Naive B cell (primary cell): ENCODE data around the gene CLEC11A. TPM values are rescaled to one million over a fixed set of nuclear protein-coding genes. Genes with fewer than 3 reads are reported as not detected.

Experiments
- ATAC-seq, 2 donors: fragments of 150-1000 bp; cut with Tn5 transposase; 2 replicates each; pipeline ENCODE4 v1.10.0; 2021; ENCODE audit warnings: low read depth in 2 of 2, mild to moderate bottlenecking in 2 of 2, moderate library complexity in 2 of 2
- DNase-seq: peaks from one replicate; pipeline ENCODE4 v3.0.0; 2022
- H3K27ac Mint-ChIP-seq, 6 donors: one replicate each; pipeline ENCODE4 v1.8.0; 2020 to 2022; ENCODE audit warnings: mild to moderate bottlenecking in 6 of 6, mixed read lengths in 6 of 6, moderate library complexity in 5 of 6, inconsistent platforms in 2 of 6
- H3K27me3 Mint-ChIP-seq, 3 donors: one replicate each; pipeline ENCODE4 v1.8.0; 2021 to 2022; ENCODE audit warnings: mixed read lengths in 3 of 3, mild to moderate bottlenecking in 1 of 3
- H3K36me3 Mint-ChIP-seq, 2 donors: one replicate each; pipeline ENCODE4 v1.8.0; 2020 to 2022; ENCODE audit warnings: mixed read lengths in 2 of 2, inconsistent platforms in 1 of 2, mild to moderate bottlenecking in 1 of 2
- H3K4me1 Mint-ChIP-seq, 3 donors: one replicate each; pipeline ENCODE4 v1.8.0; 2020 to 2022; ENCODE audit warnings: mixed read lengths in 3 of 3, inconsistent platforms in 1 of 3, mild to moderate bottlenecking in 1 of 3, moderate library complexity in 1 of 3
- H3K4me3 Mint-ChIP-seq, 8 donors: one replicate each; pipeline ENCODE4 v1.8.0; 2020 to 2022; ENCODE audit warnings: mild to moderate bottlenecking in 8 of 8, mixed read lengths in 8 of 8, moderate library complexity in 8 of 8, inconsistent platforms in 2 of 8
- H3K9me3 Mint-ChIP-seq, 7 donors: one replicate each; pipeline ENCODE4 v1.8.0; 2020 to 2022; ENCODE audit warnings: mixed read lengths in 7 of 7, mild to moderate bottlenecking in 5 of 7, inconsistent platforms in 2 of 7, moderate library complexity in 1 of 7
- polyA plus RNA-seq, 6 donors: library from polyadenylated mRNA; unstranded; fragments of 300-500 nt; fragmentation: Illumina TruSeq; gene quantifications; one replicate each; pipeline ENCODE4 v1.2.3, GENCODE V29; 2021; ENCODE audit warnings: low read depth in 6 of 6

CLEC11A gene
- polyA plus RNA-seq, 6 donors from 2014 or later: 0.49 to 1.1 (median 0.69) TPM

GRCh38 chr19:50711196-50711595 is 12.0 kb upstream of the CLEC11A start:
- Mint-ChIP-seq H3K9me3 (peaks cover 0 to 3% (median 0%) of the 10 kb centered on the region in 7 donors), H3K4me3 (no peak overlapping the region), H3K27ac (no peak overlapping the region), H3K27me3 (peaks cover 14 to 66% (median 51%) of the 10 kb centered on the region in 3 donors), H3K4me1 (peaks cover 0 to 6% (median 5%) of the 10 kb centered on the region in 3 donors), H3K36me3 (no peaks in the 10 kb centered on the region)
- DNase-seq (no peak), ATAC-seq (no peak)

GRCh38 chr19:50711805-50712204 is 11.4 kb upstream of the CLEC11A start:
- no peak overlapping the region for H3K27ac Mint-ChIP-seq
- H3K9me3 Mint-ChIP-seq: peaks cover 0 to 2% (median 0%) of the 10 kb centered on the region in 7 donors
- peaks cover 10 to 69% (median 55%) of the 10 kb centered on the region in 3 donors for H3K27me3 Mint-ChIP-seq
- no peak overlapping the region for H3K4me3 Mint-ChIP-seq
- H3K36me3 Mint-ChIP-seq: no peaks in the 10 kb centered on the region
- H3K4me1 Mint-ChIP-seq: peaks cover 0 to 6% (median 5%) of the 10 kb centered on the region in 3 donors
- DNase-seq (no peak), ATAC-seq (no peak)

- Mint-ChIP-seq H3K36me3 (no peaks in the 10 kb centered on the region), H3K27ac (no peak overlapping the region), H3K9me3 (peaks cover 0 to 2% (median 0%) of the 10 kb centered on the region in 7 donors), H3K4me1 (peaks cover 9 to 14% (median 12%) of the 10 kb centered on the region in 3 donors), H3K27me3 (peaks cover 18 to 68% (median 64%) of the 10 kb centered on the region in 3 donors), H3K4me3 (peak overlapping the region in 1 of 8 donors; percentile 60)
- ATAC-seq (no peak), DNase-seq (no peak)
These were observed 10.3 kb upstream of the CLEC11A start for GRCh38 chr19:50712833-50713232.

- H3K27ac Mint-ChIP-seq: peak overlapping the region in 2 of 6 donors; percentile 29 to 92
- DNase-seq: no peak
- peak overlapping the region in 1 of 8 donors; percentile 59 for H3K4me3 Mint-ChIP-seq
These were observed 9.5 kb upstream of the CLEC11A start for GRCh38 chr19:50713556-50714236.

GRCh38 chr19:50716178-50717025 is 6.8 kb upstream of the CLEC11A start:
- H3K27ac Mint-ChIP-seq: no peak overlapping the region
- H3K27me3 Mint-ChIP-seq: peaks cover 19 to 80% (median 75%) of the 10 kb centered on the region in 3 donors
- H3K4me1 Mint-ChIP-seq: peaks cover 24 to 25% (median 24%) of the 10 kb centered on the region in 3 donors
- peaks cover 0 to 9% of the 10 kb centered on the region in 2 donors for H3K36me3 Mint-ChIP-seq
- DNase-seq (no peak), ATAC-seq (no peak)
- H3K4me3 Mint-ChIP-seq: peak overlapping the region in 1 of 8 donors; percentile 1
- peaks cover 0 to 7% (median 0%) of the 10 kb centered on the region in 7 donors for H3K9me3 Mint-ChIP-seq

More at GRCh38 chr19:50713556-50714236, 9.5 kb upstream of the CLEC11A start:
- Mint-ChIP-seq H3K36me3 (no peaks in the 10 kb centered on the region), H3K4me1 (peaks cover 11 to 17% (median 15%) of the 10 kb centered on the region in 3 donors), H3K9me3 (peaks cover 0 to 2% (median 0%) of the 10 kb centered on the region in 7 donors), H3K27me3 (peaks cover 18 to 72% (median 69%) of the 10 kb centered on the region in 3 donors)
- no peak for ATAC-seq

GRCh38 chr19:50717026-50717723 is 6.0 kb upstream of the CLEC11A start:
- Mint-ChIP-seq H3K4me3 (peak overlapping the region in 5 of 8 donors; percentile 24 to 70 (median 57)), H3K27ac (peak overlapping the region in 2 of 6 donors; percentile 52 to 71), H3K9me3 (peaks cover 0 to 7% (median 0%) of the 10 kb centered on the region in 7 donors), H3K36me3 (peaks cover 0 to 9% of the 10 kb centered on the region in 2 donors), H3K4me1 (peaks cover 24 to 25% (median 24%) of the 10 kb centered on the region in 3 donors), H3K27me3 (peaks cover 26 to 83% (median 75%) of the 10 kb centered on the region in 3 donors)
- DNase-seq (no peak), ATAC-seq (peak; percentile 40 to 53)

GRCh38 chr19:50717891-50718254 is 5.3 kb upstream of the CLEC11A start:
- ATAC-seq (no peak), DNase-seq (no peak)
- Mint-ChIP-seq H3K4me1 (peaks cover 26 to 28% (median 27%) of the 10 kb centered on the region in 3 donors), H3K27ac (peak overlapping the region in 2 of 6 donors; percentile 38 to 52), H3K27me3 (peaks cover 26 to 83% (median 75%) of the 10 kb centered on the region in 3 donors), H3K9me3 (peaks cover 0 to 7% (median 0%) of the 10 kb centered on the region in 7 donors), H3K36me3 (peaks cover 0 to 12% of the 10 kb centered on the region in 2 donors), H3K4me3 (peak overlapping the region in 6 of 8 donors; percentile 24 to 70 (median 51))

GRCh38 chr19:50718255-50719118 is 4.7 kb upstream of the CLEC11A start:
- peaks cover 0 to 7% (median 0%) of the 10 kb centered on the region in 7 donors for H3K9me3 Mint-ChIP-seq
- DNase-seq (no peak), ATAC-seq (peak; percentile 37 to 44)
- peaks cover 22 to 83% (median 75%) of the 10 kb centered on the region in 3 donors for H3K27me3 Mint-ChIP-seq
- no peak overlapping the region for H3K27ac Mint-ChIP-seq
- peaks cover 0 to 18% of the 10 kb centered on the region in 2 donors for H3K36me3 Mint-ChIP-seq
- peak overlapping the region in 4 of 8 donors; percentile 43 to 75 (median 62) for H3K4me3 Mint-ChIP-seq
- peaks cover 27 to 30% (median 27%) of the 10 kb centered on the region in 3 donors for H3K4me1 Mint-ChIP-seq

- Mint-ChIP-seq H3K4me1 (peaks cover 31 to 36% (median 32%) of the 10 kb centered on the region in 3 donors), H3K36me3 (peaks cover 0 to 23% of the 10 kb centered on the region in 2 donors), H3K4me3 (peak overlapping the region in 1 of 8 donors; percentile 75), H3K9me3 (peaks cover 0 to 10% (median 0%) of the 10 kb centered on the region in 7 donors), H3K27me3 (peaks cover 21 to 85% (median 75%) of the 10 kb centered on the region in 3 donors), H3K27ac (no peak overlapping the region)
- ATAC-seq: no peak
- DNase-seq: no peak
These were observed 4.1 kb upstream of the CLEC11A start for GRCh38 chr19:50719119-50719435.

GRCh38 chr19:50719566-50719965 is 3.6 kb upstream of the CLEC11A start, which contains the start of gene SHANK1:
TSS of gene SHANK1 (minus strand) at chr19:50719802. CDS start at chr19:50716919, 2,883 bp downstream.
- H3K4me3 Mint-ChIP-seq: peak within 1 kb of the TSS; percentile 32 to 85 (median 64)
- H3K27me3 Mint-ChIP-seq: peaks cover 21 to 88% (median 78%) of the 10 kb centered on the region in 3 donors

GRCh38 chr19:50720181-50720920 is 2.8 kb upstream of the CLEC11A start:
- H3K4me1 Mint-ChIP-seq: peaks cover 38 to 47% (median 40%) of the 10 kb centered on the region in 3 donors
- ATAC-seq: no peak
- H3K4me3 Mint-ChIP-seq: peak overlapping the region; percentile 32 to 85 (median 66)
- peak overlapping the region in 2 of 6 donors; percentile 42 to 95 for H3K27ac Mint-ChIP-seq
- H3K36me3 Mint-ChIP-seq: peaks cover 0 to 23% of the 10 kb centered on the region in 2 donors
- no peak for DNase-seq
- peaks cover 0 to 12% (median 2%) of the 10 kb centered on the region in 7 donors for H3K9me3 Mint-ChIP-seq
- peaks cover 21 to 80% (median 78%) of the 10 kb centered on the region in 3 donors for H3K27me3 Mint-ChIP-seq

More at GRCh38 chr19:50719566-50719965, 3.6 kb upstream of the CLEC11A start, which contains the start of gene SHANK1:
- H3K4me1 Mint-ChIP-seq: peaks cover 33 to 41% (median 35%) of the 10 kb centered on the region in 3 donors
- DNase-seq: no peak
- no peak for ATAC-seq
- peak within 1 kb of the TSS in 2 of 6 donors; percentile 42 to 95 for H3K27ac Mint-ChIP-seq
- H3K9me3 Mint-ChIP-seq: peaks cover 0 to 10% (median 0%) of the 10 kb centered on the region in 7 donors
- H3K36me3 Mint-ChIP-seq: peaks cover 0 to 23% of the 10 kb centered on the region in 2 donors
